ENCODE data around the gene ADCYAP1R1.

DNA sequence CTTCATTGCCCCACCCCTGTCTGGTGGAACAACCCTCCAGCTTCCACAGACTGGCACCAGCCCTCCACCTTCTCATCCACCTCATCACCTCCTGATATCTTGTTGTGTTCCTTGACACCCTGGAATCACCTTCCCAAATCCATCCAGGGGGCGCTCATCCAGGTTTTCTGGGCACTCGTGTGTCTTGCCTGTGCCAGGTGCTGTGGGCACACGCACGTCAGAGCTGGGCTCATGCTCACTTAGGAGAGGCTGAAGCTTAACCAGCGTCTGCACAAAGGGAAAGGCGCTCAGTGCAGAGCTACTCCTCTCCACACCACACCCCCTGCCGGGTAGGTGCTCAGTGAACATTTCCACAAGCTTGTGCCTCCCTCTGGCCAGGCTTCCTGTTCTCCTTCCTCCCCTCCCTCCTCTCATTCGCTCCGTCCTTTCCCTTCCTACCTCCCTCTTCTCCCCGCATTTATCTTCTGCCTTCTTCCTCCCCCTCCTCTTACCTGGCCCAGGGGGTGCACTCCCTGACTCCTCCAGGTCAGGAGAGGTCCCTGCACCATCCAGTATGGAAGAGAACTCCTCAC, 4.8 kb downstream of the ADCYAP1R1 start:
- TF ChIP-seq, protein P1, sequence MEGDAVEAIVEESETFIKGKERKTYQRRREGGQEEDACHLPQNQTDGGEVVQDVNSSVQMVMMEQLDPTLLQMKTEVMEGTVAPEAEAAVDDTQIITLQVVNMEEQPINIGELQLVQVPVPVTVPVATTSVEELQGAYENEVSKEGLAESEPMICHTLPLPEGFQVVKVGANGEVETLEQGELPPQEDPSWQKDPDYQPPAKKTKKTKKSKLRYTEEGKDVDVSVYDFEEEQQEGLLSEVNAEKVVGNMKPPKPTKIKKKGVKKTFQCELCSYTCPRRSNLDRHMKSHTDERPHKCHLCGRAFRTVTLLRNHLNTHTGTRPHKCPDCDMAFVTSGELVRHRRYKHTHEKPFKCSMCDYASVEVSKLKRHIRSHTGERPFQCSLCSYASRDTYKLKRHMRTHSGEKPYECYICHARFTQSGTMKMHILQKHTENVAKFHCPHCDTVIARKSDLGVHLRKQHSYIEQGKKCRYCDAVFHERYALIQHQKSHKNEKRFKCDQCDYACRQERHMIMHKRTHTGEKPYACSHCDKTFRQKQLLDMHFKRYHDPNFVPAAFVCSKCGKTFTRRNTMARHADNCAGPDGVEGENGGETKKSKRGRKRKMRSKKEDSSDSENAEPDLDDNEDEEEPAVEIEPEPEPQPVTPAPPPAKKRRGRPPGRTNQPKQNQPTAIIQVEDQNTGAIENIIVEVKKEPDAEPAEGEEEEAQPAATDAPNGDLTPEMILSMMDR (IDR thresholded peaks at IDR 0.05) = no peak
- no peak for TF ChIP-seq POLR2A (IDR thresholded peaks at IDR 0.05)

Data from right lobe of liver (tissue), 4 donors.